HEK293 (cell line): ENCODE measurements around the gene PIGO.

Experiments
- CTCF ChIA-PET: fragments of 350-600 bp; formaldehyde crosslinking; extraction: SDS; loops from one replicate; lab custom pipeline; 2021; ENCODE audit warnings: antibody characterized with exemption; lab: Yijun Ruan, JAX
- POLR2A ChIA-PET: fragments of 300-600 bp; formaldehyde crosslinking; extraction: SDS; loops from one replicate; lab custom pipeline; 2020; ENCODE audit warnings: antibody characterized with exemption, inconsistent platforms; lab: Yijun Ruan, JAX
- H3K27ac ChIP-seq: fragments of 200-500 bp; sonication (Bioruptor generic); 2 replicates; pipeline ENCODE4 v1.5.1; 2014; ENCODE audit warnings: low read depth, low read length, control low read depth, inconsistent platforms; ENCODE audit errors: extremely low read depth
- H3K36me3 ChIP-seq, 2 experiments: fragments of 200-500 bp in 1 of 2; sonication (Bioruptor generic) in 1 of 2; 1 replicate in 1 of 2; 2 replicates in 1 of 2; pipeline ENCODE4 v1.5.1; 2014 to 2017; ENCODE audit warnings: inconsistent platforms in 2 of 2, low read length in 2 of 2; ENCODE audit not compliant: control insufficient read depth in 2 of 2, insufficient read depth in 1 of 2
- H3K4me1 ChIP-seq: fragments of 200-500 bp; sonication (Bioruptor generic); 2 replicates; pipeline ENCODE4 v1.5.1; 2014; ENCODE audit warnings: mild to moderate bottlenecking, low read length, inconsistent platforms; ENCODE audit not compliant: control insufficient read depth, insufficient read depth
- H3K4me3 ChIP-seq: 2 replicates; pipeline ENCODE4 v1.5.1; 2011; ENCODE audit warnings: low read depth, mild to moderate bottlenecking, control low read depth, low read length, moderate library complexity
- H3K9me3 ChIP-seq: fragments of 200-500 bp; sonication (Bioruptor generic); 2 replicates; pipeline ENCODE4 v1.5.1; 2014; ENCODE audit warnings: low read depth, low read length, inconsistent platforms; ENCODE audit not compliant: control insufficient read depth, insufficient read depth
- EGR2 ChIP-seq: fragments of 450-650 bp; formaldehyde crosslinking; IDR thresholded peaks from 2 replicates; pipeline ENCODE4 v1.5.1; 2016; ENCODE audit warnings: low read depth, missing biosample characterization, missing genetic modification characterization
- GLIS1 ChIP-seq: fragments of 450-650 bp; formaldehyde crosslinking; IDR thresholded peaks from 2 replicates; pipeline ENCODE4 v1.5.1; 2016; ENCODE audit warnings: missing biosample characterization, missing genetic modification characterization
- OSR2 ChIP-seq: fragments of 450-650 bp; formaldehyde crosslinking; IDR thresholded peaks from 2 replicates; pipeline ENCODE4 v1.5.1; 2016; ENCODE audit warnings: missing biosample characterization, missing genetic modification characterization
- PATZ1 ChIP-seq: fragments of 450-650 bp; formaldehyde crosslinking; IDR thresholded peaks from 2 replicates; pipeline ENCODE4 v1.5.1; 2016; ENCODE audit warnings: missing biosample characterization, missing genetic modification characterization
- REPIN1 ChIP-seq: fragments of 450-650 bp; formaldehyde crosslinking; IDR thresholded peaks from 2 replicates; pipeline ENCODE4 v1.5.1; 2017; ENCODE audit warnings: missing biosample characterization, missing genetic modification characterization, low read depth
- SCRT1 ChIP-seq: fragments of 450-650 bp; formaldehyde crosslinking; IDR thresholded peaks from 2 replicates; pipeline ENCODE4 v1.5.1; 2016; ENCODE audit warnings: missing biosample characterization, missing genetic modification characterization, borderline replicate concordance
- SCRT2 ChIP-seq: fragments of 450-650 bp; formaldehyde crosslinking; IDR thresholded peaks from 2 replicates; pipeline ENCODE4 v1.5.1; 2016; ENCODE audit warnings: missing biosample characterization, missing genetic modification characterization
- TCF7L2 ChIP-seq: IDR thresholded peaks from 2 replicates; pipeline ENCODE4 v1.6.1; 2011; ENCODE audit warnings: low read depth, mild to moderate bottlenecking, inconsistent platforms, low read length, moderate library complexity, borderline replicate concordance
- ZBTB21 ChIP-seq: fragments of 450-650 bp; formaldehyde crosslinking; IDR thresholded peaks from 2 replicates; pipeline ENCODE4 v1.5.1; 2017; ENCODE audit warnings: missing biosample characterization, missing genetic modification characterization
- ZNF148 ChIP-seq: fragments of 450-650 bp; formaldehyde crosslinking; IDR thresholded peaks from 2 replicates; pipeline ENCODE4 v1.5.0; 2017; ENCODE audit warnings: missing biosample characterization, missing genetic modification characterization, borderline replicate concordance
- ZNF157 ChIP-seq: fragments of 450-650 bp; formaldehyde crosslinking; IDR thresholded peaks from 2 replicates; pipeline ENCODE4 v1.5.1; 2016; ENCODE audit warnings: missing biosample characterization, missing genetic modification characterization
- ZNF16 ChIP-seq: fragments of 450-650 bp; formaldehyde crosslinking; IDR thresholded peaks from 2 replicates; pipeline ENCODE4 v1.5.1; 2016; ENCODE audit warnings: low read depth, missing biosample characterization, missing genetic modification characterization
- ZNF292 ChIP-seq: fragments of 450-650 bp; formaldehyde crosslinking; IDR thresholded peaks from 2 replicates; pipeline ENCODE4 v1.5.1; 2016; ENCODE audit warnings: low read depth, missing biosample characterization, missing genetic modification characterization, borderline replicate concordance
- ZNF335 ChIP-seq: fragments of 450-650 bp; formaldehyde crosslinking; conservative IDR thresholded peaks from 2 replicates; pipeline ENCODE4 v1.5.1; 2016; ENCODE audit warnings: missing biosample characterization, missing genetic modification characterization
- ZNF362 ChIP-seq: fragments of 450-650 bp; formaldehyde crosslinking; IDR thresholded peaks from 2 replicates; pipeline ENCODE4 v1.5.1; 2016; ENCODE audit warnings: missing biosample characterization, missing genetic modification characterization
- ZNF514 ChIP-seq: fragments of 450-650 bp; formaldehyde crosslinking; IDR thresholded peaks from 2 replicates; pipeline ENCODE4 v1.5.1; 2016; ENCODE audit warnings: missing biosample characterization, missing genetic modification characterization
- ZNF555 ChIP-seq: fragments of 450-650 bp; formaldehyde crosslinking; conservative IDR thresholded peaks from 2 replicates; pipeline ENCODE4 v1.5.1; 2017; ENCODE audit warnings: missing biosample characterization, mild to moderate bottlenecking, missing genetic modification characterization, inconsistent platforms
- ZSCAN5A ChIP-seq: fragments of 450-650 bp; formaldehyde crosslinking; IDR thresholded peaks from 2 replicates; pipeline ENCODE4 v1.5.1; 2016; ENCODE audit warnings: missing biosample characterization, missing genetic modification characterization

PIGO gene

GRCh38 chr9:35044071-35044470, 52.3 kb downstream of the PIGO start:
- peaks cover 0 to 14% of the 10 kb centered on the region in 2 experiments; a peak in 2 of 3 replicates for H3K36me3 ChIP-seq
- CTCF ChIA-PET, result interaction anchor here (0.6 to 1.7 kb wide), 7 partner anchors 7 to 715 kb away, joined by 3 to 8 read pairs (median 3); no protein-coding TSS in a partner anchor
- POLR2A ChIA-PET, result interaction anchor here (0.5 to 1.0 kb wide), 2 partner anchors 9 to 28 kb away, joined by 3 to 4 read pairs; partner anchors contain the start of gene VCP
- no peak overlapping the region for H3K27ac ChIP-seq
- no peaks in the 10 kb centered on the region for H3K4me1 ChIP-seq
- TF ChIP-seq GLIS1 (tag by site-specific recombination), result peak; percentile 27; the same call in 1 of the 2 replicates
- no peak for TF ChIP-seq ZNF292 (tag by site-specific recombination)
- TF ChIP-seq, all 188 proteins: peak for 1
- Histone ChIP-seq H3K4me3 (no peak overlapping the region), H3K9me3 (no peaks in the 10 kb centered on the region)

GRCh38 chr9:35042891-35043545, 53.4 kb downstream of the PIGO start:
- CTCF ChIA-PET, result interaction anchor here (0.5 to 1.4 kb wide), 4 partner anchors 8 to 176 kb away, joined by 3 to 4 read pairs (median 3); no protein-coding TSS in a partner anchor
- Histone ChIP-seq H3K27ac (no peak overlapping the region), H3K9me3 (no peaks in the 10 kb centered on the region), H3K36me3 (peaks cover 0 to 9% of the 10 kb centered on the region in 2 experiments; a peak in 1 of 3 replicates), H3K4me1 (no peaks in the 10 kb centered on the region), H3K4me3 (no peak overlapping the region)
- POLR2A ChIA-PET, result no interaction called here
- TF ChIP-seq ZNF514 (tag by site-specific recombination) (no peak), ZNF16 (tag by site-specific recombination) (no peak), ZNF555 (tag by site-specific recombination) (no peak), ZNF157 (tag by site-specific recombination) (no peak), ZBTB21 (no peak), PATZ1 (tag by site-specific recombination) (no peak), REPIN1 (tag by site-specific recombination) (no peak), GLIS1 (tag by site-specific recombination) (peak; percentile 21; the same call in 1 of the 2 replicates), OSR2 (tag by site-specific recombination) (no peak), TCF7L2 (no peak), SCRT2 (peak; percentile 78), EGR2 (tag by site-specific recombination) (no peak), ZNF148 (tag by site-specific recombination) (no peak), ZNF362 (tag by site-specific recombination) (no peak), ZSCAN5A (tag by site-specific recombination) (no peak), SCRT1 (peak; percentile 67; the same call in 1 of the 2 replicates), ZNF335 (tag by site-specific recombination) (no peak)
